Measurements from ENCODE around the gene LCN15.
A peak's percentile ranks its signal among the peaks of the same experiment; 100 is the strongest.
"Not testable (repeated sequence)": the region's sequence is repeated elsewhere in the genome, so short reads cannot be mapped to it uniquely, and the experiment has no call there.

LCN15 gene

DNA sequence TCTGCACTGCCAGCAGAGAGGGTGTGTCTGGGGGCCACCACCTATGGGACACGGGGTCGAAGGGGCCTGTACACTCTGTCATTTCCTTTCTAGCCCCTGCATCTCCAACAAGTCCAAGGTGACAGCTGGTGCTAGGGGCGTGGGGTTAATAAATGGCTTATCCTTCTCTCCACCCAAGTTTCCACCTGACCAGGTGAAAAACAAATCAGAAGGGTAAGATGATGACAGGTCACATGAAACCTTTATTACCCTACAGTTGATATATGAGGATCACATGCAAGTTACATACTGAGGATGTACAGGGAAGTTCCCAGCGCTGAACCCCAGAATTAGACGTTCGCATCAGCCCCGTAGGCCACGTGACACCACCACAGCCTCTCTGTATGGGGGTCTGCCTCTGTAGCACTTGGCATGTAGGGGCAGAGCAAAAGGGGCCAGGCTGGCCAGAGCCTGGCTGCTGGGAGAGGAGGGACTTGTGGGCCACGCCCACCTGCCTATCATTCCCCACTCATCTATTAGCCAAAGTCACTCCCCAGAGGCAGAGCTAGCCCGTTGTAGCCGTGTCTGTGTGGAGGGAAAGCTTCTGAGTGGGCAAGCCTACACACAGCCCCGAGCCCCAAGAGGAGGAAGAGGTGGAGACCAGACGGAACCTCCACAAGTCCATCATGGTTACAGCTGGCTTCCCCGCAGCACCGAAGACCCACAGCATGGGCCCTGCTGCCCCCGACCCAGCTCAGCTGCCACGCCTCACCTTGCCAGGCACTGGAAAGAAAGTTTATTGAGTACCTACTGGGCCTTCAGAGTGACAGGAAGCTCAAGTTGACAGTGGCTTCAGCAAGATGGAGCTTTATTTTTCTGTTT, 29.0 kb upstream of the LCN15 start:
- no peak for DNase-seq

- DNase-seq, result no peak
Observed at GRCh38 chr9:136792321-136793085, 28.2 kb upstream of the LCN15 start.

DNA sequence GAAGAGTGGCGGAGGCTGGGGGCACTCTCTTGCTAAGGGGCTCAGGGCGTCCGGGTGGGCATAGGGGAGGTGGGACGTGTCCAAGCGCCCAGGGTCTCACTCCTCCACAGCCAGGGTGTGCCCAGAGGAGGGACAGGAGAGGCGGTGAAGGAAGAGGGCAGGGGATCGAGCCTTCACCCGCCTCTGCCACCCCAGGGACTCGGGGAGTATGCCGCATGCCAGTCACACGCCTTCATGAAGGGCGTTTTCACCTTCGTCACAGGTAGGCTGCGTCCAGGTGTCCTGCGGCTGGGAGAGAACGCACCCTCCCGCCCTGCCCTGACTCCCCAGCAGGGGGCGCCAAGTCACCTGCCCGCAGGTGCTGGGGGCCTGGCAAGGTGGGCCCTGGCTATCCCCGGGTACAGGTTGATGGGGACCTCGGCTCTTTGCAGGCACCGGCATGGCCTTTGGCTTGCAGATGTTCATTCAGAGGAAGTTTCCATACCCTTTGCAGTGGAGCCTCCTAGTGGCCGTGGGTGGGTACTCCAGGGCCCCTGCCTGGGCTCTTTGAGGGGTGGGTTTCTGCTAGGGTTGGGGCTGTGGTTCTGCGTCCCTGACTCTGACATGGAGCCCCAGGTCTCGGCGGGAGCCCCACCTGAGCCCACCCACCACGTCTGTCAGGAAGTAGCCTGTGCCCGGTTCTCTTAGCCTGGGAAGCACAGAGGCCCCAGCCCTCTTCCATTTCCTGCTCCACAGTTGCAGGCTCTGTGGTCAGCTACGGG, 27.4 kb upstream of the LCN15 start:
- peak; percentile 72 to 73 for DNase-seq

DNA sequence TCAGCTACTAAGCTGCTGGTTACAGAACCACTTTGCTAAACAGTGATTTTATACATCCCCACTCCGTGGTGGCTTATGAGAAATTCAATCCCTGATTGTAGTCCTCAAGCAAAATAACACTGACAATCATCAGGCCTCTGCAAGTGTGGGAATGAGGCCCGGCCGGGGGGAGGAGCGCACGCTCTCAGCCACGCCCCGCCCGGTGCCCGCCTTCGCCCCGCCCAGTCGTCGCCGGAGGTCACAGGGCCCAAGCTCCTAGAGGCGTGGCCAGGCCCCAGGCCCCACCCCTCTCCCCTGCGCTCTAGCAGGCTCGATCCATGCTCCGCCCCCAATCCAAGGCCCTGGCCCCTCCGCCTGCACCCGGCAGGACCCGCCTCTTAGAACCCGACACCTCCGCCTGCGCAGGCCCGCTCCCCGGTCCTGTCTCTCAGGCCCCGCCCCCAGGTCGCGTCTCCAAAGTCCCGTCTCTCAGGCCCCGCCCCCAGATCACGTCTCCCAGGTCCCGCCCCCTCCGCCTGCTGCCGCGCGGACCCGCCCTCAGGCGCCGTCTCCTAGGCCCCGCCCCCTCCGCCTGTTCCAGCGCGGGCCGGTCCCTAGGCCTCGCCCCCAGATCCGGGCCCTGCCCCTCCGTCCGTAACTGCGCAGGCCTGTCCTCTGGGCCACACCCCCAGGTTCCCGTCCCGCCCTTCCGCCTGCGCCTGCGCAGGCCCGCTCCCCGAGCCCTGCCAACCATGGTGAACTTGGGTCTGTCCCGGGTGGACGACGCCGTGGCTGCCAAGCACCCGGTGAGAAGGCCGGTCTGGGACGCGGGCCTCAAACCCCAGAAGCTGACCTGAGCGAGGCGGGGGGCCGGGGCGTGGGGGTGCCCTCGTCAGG, 26.6 kb upstream of the LCN15 start, which contains the start of gene TMEM141:
TMEM141 (plus strand) TSS at position 705 of the 876 bp plus-strand sequence; CDS start at position 732, 27 bp downstream.
- peak; percentile 100 for DNase-seq

GRCh38 chr9:136789523-136789937, 25.2 kb upstream of the LCN15 start:
- DNase-seq, result no peak

DNA sequence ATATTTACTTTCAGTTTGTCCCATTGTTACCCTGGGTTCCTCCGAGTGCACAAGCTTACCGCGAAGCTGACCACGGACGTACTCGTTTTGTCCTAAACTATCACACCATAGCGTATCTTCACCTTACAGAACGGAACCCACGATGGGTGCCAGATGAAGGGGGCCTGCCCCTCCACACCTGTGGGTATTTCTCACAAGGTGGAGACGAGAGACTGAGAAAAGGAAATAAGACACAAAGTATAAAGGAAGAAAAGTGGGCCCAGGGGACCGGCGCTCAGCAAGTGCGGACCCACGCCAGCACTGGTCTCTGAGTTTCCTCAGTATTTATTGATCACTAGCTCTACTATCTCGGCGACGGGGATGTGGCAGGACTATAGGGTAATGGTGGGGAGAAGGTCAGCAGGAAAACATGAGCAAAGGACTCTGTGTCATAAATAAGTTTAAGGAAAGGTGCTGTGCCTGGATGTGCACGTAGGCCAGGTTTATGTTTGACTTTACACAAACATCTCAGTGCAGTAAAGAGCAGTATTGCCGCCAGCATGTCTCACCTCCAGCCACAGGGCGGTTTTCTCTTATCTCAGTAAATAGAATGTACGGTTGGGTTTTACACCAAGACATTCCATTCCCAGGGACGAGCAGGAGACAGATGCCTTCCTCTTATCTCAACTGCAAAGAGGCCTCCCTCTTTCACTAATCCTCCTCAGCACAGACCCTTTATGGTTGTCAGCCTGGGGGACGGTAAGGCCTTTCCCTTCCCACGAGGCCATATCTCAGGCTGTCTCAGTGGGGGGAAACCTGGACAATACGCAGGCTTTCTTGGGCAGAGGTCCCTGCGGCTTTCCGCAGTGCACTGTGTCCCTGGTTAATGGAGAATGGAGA, 24.6 kb upstream of the LCN15 start:
- not testable (repeated sequence) for DNase-seq

DNA sequence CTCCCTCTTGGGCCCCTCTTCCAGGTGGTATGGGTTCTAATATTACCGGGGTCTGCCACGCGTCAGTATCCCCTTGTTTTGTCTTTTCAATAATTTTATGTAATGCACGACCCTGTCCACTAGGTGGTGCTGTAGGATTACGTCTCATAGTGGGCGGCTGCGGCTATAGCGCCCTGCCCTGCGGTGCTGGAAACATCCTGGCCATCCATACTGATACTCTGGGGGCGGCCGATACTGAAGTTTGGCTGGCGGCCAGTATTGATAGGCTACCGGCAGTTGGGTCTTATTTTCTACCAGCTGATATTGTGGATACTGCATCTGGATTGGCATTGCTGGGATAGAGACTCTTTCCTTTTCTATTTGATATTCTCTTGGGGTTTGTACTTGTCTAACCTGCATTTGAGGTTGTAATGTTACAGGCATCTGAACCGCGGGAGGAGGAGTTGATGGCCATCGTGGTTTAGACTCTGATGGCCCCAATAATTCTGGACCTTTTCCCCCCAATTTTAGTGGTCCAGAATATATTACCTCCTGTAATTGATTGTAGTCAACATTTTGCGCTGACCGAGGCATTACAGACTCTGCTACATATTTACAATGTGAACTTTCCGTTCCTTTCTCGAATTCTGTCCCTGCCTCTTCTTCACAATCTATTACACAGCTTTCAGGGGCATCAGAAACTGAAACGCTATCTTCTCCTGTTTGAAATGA, 23.5 kb upstream of the LCN15 start:
- peak; percentile 72 to 76 for DNase-seq

DNA sequence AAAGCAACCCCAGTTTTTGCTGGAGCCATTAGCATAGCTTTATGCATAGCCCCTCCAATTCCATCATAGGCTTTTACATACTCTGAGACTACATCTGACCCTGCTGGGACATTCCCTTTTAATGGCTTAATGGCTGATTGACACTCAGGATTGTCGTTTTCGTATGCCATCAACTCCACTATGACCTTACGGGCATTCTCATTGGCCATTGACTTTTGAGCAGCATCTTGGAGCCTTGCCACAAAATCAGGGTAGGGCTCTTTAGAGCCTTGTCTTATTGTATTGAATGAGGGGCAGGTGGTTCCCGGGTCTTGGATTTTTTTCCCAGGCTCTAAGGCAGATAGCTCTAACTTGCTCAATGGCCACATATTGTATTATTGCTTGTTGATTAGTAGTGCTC, 22.7 kb upstream of the LCN15 start:
- not testable (repeated sequence) for DNase-seq

GRCh38 chr9:136786451-136786850, 22.1 kb upstream of the LCN15 start:
- DNase-seq, result no peak

DNA sequence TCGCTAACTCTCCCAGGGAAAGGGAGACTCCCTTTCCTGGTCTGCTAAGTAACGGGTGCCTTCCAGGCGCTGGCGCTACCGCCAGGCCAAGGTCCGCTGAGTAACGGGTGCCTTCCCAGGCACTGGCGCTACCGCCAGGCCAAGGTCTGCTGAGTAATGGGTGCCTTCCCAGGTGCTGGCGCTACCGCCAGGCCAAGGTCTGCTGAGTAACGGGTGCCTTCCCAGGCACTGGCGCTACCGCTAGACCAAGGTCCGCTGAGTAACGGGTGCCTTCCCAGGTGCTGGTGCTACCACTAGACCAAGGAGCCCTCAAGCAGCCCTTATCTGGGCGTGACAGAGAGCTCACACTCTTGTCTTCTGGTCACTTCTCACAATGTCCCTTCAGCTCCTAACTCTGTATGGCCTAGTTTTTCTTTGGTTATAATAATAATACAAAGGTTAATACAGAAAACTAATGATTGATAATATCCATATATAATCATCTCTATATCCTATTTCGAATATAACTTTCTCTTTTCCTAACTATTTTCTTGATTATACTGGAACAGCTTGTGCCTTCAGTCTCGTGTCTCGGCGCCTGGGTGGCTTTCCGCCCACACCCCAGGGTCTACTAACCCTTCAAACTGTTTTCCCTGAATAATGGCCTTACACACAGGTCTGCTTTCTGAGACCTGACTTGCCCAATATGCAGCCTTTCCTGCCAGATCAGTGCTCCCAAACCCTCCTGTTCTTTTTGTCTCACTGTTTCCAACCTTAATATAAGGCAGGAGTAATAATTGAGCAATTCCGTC, 21.4 kb upstream of the LCN15 start:
- DNase-seq, result not testable (repeated sequence)

GRCh38 chr9:136784997-136785361, 20.7 kb upstream of the LCN15 start:
- no peak for DNase-seq

DNA sequence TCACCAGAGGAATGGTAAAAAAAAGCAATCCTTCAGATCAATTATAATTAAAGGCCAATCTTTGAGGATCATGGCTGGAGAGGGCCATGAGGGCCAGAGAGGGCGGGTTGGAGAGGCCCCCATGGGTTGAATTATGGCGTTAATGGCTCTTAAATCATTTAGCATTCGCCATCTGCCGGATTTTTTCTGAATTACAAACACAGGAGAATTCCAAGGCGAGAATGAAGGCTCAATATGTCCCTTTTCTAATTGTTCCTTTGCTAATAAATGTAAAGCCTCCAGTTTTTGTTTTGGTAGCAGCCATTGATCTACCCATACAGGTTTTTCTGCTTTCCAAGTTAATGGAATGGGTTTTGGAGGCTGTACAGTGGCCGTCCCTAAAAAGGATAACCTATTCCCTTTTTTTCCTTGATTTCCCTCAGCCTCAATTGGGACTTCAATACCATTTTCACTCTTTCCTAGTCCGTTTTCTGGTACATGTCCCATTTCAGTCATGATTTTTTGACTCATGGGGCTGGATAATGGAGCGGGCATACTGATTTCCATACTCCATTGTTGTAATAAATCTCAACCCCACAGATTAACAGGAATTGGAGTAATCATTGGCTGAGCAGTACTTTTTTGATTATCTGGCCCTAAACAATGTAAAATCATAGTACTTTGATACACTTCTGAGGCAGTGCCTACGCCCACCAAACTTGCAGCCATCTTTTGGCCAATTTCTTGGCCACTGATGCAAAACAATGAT, 20.1 kb upstream of the LCN15 start:
- no peak for DNase-seq

DNA sequence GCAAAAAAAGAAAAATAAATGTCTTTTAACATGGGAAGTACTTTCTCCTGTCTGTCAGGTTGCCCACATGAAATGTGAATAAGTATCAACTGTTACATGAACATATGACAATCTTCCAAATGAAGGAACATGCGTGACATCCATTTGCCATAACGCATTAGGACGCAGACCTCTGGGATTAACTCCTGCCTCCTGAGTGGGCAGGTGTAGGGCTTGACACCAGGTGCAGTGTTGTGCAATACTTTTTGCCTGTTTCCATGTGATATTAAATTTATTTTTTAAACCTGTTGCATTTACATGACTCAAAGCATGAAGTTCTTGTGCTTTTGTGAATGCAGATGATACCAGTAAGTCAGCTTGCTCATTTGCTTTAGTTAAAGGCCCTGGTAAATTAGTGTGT, 18.1 kb upstream of the LCN15 start:
- DNase-seq, result no peak

DNA sequence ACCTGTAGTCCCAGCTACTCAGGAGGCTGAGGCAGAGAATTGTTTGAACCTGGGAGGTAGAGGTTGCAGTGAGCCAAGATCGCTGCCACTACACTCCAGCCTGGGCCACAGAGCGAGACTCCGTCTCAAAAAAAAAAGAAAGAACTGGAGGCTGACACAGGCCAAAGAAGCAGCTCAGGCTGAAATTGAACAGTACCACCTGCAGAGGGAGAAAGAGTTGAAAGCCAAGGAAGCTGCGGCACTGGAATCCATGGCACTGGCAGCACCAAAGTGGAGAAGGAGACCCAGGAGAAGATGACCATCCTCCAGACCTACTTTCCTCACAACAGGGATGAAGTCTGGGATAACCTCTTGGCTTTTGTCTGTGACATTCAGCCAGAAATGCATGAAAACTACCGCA, 15.5 kb upstream of the LCN15 start:
- DNase-seq, result no peak

GRCh38 chr9:136777359-136777758, 13.0 kb upstream of the LCN15 start:
- DNase-seq, result no peak

GRCh38 chr9:136776947-136777346, 12.6 kb upstream of the LCN15 start:
- DNase-seq, result no peak

DNA sequence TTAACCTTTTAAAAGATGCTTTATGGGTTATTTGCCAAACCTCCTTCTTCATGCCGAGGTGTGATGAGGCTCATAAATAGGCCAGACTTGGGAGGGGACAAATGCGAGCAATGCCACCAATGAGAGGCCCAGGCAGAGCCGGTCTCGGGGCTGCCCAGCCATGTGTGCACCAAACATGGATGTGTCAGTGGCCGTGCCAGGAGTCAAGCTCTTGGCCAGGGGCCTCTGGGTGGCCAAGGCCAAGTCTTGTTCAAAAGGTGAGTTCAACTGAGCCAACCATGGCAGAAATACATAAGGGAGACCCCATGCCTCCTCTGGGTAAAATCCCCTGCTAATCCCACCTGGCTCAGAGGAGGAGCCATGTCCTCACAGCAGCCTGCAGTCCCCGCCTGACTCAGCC, 10.9 kb upstream of the LCN15 start:
- no peak for DNase-seq

DNA sequence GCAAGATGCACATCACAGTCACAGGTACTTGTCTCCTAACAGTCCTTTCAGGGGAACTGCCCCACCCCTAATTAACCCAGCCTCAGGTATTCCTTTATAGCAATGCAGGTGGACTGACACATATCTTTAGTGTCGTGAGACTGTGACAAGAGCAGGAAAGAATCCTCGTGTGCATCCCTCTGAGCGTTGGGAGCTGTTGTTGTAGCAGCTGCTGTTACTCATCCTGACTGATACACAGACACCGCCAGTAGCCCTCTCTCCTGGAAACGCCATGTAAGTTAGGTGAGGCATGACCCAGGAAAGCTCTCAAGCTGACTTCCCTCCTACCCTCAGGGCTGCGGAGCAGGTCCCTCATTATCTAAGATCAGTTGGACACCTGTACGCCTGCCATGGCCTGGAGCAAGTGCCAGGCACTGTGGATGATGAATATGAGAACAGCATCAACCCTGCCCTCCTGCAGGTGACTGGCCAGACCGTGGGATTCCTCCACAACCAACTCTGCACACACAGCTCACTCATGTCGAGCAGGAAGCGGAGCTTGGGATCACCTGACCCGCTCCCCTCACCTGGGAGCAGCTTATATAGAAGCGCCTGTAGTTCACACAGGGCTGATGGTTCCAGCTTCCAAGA, 10.2 kb upstream of the LCN15 start:
- DNase-seq, result no peak

Measured in stimulated activated CD4-positive, alpha-beta T cell treated with anti-CD3 and anti-CD28 coated beads, Interleukin-2, amount 100 ng/mL, for 24 hours (primary cell).